Measurements from ENCODE around the gene ARHGEF25.
"Not testable (repeated sequence)": the region's sequence is repeated elsewhere in the genome, so short reads cannot be mapped to it uniquely, and the experiment has no call there.

ARHGEF25 gene

DNA sequence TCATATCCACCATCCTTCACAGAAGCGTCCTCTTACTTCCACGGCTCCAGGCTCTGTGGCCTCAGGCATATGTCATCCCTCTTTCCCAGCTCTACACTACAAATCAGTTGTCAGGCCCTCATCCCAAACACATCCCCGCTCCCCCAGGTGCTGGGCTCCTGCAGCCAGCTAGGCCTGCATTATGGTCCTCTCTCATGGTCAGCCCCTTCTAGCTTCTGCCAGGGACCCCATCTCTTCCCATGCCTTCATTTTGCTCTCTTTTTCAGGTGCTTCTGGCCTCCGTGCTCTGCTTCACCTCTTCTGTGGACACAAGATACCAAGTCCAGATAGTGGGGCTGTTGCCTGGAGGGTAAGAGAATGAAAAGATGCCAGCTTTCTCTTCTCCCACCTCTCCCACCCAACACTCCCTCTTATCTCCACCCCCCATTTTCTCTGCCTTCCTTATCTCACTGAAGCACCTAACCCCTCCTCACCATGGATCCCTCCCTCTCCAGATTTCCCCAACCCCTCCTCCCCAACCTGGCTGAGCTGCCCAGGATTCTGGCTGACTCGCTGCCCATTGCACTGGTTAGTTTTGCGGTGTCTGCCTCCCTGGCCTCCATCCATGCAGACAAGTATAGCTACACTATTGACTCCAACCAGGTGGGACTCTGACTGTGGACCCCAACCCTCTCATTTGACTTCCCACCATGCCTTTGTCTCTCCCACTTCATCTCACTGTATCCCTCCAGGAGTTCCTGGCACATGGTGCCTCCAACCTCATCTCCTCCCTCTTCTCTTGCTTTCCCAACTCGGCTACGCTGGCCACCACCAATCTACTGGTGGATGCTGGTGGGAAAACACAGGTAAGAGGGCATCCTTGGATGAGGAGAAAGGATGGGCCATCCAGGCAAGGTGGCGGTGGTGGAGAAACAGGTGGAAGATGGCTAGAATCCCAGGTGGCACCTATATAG lies 11.3 kb downstream of the ARHGEF25 start:
- DNase-seq: peak; percentile 13

GRCh38 chr12:57623385-57623784 lies 12.2 kb downstream of the ARHGEF25 start:
- no peak for DNase-seq

DNA sequence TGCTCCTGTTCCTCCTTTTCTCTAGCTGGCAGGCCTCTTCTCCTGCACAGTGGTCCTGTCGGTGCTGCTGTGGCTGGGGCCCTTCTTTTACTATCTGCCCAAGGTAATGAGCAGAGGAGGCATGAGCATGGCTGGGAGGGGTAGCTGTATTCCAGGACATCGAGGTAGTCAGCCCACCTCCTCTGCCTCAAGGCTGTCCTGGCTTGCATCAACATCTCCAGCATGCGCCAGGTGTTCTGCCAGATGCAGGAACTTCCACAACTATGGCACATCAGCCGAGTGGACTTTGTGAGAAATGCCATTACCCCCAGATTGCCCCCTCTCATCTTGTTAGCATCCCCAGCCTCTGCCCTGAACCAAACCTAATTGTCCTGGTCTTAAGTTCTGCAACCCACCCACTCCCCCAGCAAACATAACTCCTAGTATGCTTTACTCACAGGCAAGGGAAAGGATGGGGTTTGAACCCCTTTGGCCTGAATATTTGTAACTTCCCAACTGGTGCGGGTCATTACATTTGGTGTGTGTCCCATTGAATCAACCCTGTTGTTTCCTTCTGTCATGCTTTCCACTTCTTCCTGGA lies 12.7 kb downstream of the ARHGEF25 start:
- no peak for DNase-seq

DNA sequence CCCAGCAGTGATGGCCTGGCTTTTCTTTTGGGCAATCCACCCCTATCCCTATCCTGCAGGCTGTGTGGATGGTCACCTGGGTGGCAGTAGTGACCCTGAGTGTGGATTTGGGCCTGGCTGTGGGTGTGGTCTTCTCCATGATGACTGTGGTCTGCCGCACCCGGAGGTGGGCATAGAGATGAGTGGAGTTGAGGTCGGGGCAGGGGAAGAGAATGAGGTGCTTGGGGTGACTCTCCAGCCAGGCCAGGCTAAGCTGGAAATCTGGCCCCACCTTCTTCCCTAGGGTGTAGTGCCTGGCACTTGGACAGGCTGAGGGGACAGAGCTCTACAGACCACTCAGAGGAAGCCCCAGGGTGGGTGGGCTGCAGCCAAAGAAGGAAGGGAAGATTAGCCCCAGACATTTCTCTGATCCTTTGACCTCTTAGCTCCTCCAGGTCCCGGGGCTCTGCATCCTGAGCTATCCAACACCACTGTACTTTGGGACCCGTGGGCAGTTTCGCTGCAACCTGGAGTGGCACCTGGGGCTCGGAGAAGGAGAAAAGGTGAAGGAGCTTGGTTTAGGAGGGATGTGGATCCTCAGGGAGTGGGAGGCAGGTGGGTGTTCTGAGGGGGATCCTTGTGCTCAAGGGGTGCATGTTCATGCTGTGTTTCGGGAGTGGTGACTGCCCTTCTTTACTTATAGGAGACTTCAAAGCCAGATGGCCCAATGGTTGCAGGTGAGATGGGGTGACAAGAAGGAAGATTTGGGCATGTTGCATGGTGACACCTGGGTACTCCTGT lies 13.4 kb downstream of the ARHGEF25 start:
- DNase-seq: no peak

GRCh38 chr12:57625261-57626032 lies 14.2 kb downstream of the ARHGEF25 start:
- DNase-seq: no peak

GRCh38 chr12:57626111-57626920 lies 15.1 kb downstream of the ARHGEF25 start:
- DNase-seq: no peak

- DNase-seq: no peak
These were observed 15.7 kb downstream of the ARHGEF25 start for GRCh38 chr12:57626921-57627445.

DNA sequence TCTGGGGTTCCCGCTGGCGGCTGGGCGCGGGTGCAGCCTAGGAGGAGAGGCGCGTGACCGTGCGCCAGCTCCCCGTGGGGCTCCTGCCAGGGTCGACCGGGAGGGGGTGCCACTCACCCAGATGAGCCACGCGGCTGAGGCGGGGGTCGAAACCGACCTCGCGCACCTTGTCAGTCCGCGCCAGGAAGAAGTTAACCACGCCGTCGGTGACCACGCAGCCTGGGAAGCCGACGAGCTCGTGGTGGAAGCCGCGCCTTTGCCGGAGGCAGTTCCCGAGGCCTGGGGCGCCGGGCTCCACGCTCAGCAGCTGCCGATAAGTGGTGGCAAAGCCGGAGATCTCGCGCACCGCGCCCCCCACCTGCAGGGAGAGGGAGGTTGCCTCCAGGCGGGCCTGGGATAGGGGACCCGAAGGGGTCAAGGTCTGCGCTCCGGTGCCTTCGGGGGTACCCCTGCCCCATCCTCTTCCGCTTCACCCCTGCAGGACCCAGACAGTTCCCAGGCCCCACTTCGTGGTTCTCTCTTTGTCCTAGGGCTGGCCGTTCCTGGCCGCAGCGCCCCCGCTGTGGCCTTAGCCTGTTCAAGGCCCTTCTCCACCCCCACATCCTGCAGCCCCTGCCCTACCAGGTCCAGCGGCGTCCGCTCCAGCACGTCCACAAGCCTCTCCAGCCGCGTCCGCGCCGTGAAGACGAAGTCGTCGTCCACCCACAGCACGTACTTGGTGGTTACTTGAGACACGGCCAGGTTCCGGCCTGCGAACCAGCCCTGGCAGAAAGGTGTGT lies 16.5 kb downstream of the ARHGEF25 start:
- DNase-seq: no peak

- DNase-seq: no peak
These were observed 17.3 kb downstream of the ARHGEF25 start for GRCh38 chr12:57628280-57629191.

DNA sequence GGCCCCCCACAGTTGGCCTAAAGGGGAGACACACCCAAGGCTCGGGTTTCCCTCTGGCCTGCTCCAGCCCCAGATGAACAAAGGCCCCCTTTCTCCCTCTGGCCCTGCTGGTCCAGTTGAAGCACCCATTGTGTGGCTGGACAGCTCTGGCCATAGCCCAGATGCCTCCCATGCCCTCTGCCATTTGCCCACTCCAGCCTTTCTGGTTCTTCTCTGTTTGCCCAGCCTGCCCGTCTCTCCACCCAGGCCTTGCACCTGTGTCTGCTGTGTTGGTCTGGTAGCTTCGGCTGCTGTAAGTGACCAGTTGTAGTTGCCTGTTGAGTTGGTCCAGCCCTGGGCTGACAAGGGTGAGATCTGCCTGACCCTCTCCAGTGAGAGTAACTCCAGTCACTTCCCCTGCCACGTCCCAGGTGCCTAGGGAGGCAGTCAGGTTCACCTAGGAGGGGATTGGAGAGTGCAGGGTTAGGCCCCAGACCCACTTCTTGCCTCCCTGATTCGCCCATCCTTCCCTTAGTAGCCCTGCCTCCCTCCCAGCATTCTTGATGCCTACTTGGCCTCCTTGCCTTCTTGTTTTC lies 18.7 kb downstream of the ARHGEF25 start:
- no peak for DNase-seq

- DNase-seq: no peak
These were observed 19.7 kb downstream of the ARHGEF25 start for GRCh38 chr12:57630891-57631433.

DNA sequence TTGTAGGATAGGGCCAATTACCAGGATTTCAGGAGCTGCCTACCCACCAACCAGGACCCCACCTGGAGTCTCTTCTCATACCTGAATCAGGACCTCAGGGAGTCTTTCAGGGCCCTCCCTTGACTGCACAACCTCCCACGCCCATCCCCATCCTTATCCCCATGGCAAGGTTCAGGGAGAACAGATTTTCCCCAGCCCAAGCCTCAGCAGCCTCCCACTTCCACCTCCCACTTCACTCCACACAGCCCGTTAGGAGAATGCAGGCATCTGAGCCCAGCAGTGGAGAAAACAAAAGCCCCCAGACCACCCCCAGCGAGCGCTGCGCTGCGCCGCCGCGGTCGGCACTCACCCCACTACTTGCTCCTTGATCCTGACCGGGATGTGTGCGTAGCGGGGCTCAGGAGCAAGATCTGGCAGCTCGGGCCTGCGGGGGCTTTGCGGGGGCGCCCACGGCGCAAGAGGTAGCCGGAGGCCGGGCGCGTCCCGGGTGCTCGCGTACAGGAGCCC lies 20.4 kb downstream of the ARHGEF25 start:
- no peak for DNase-seq

DNA sequence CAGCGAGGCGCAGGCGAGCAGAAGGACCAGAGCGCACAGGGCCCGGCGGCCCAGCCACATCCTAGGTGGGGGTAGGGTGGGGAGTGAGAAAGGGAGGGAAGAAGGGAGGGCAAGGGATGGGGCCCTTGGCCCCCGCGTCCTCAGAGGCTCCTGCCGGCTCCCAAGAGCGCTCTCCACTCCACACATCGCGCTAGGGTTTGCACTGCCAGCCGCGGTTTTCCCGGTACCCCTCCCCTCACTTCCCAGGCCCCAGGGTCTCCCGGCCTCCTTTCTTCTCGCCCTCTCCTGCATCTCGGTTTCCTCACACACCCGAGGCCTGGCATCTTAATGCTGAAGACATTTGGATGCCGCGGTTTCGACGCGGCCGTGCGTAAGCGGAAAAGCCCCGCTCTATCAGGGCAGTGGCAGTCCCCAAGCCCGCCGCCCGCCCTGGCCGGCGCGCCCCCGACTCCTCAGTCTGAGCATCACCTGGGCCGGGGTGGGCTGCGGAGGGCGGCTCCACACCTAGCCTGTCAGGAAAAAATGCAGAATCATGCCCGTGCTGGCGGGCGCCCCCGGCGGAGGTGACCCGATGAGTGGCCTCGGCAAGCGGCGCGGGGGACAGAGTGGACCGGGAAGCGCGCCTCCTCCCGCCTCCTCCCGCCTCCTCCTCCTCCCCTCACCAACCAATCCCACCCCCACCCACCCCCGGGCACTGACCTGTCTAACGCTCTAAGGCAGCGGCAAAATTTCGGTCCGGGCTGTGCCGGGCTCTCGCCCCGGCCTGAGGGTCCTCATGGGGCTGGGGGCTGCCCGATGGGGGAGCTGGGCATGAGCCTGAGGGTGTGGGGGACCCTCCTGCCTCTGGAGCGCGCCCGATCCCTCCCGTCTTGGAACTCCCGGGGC lies 21.1 kb downstream of the ARHGEF25 start:
- DNase-seq: peak; percentile 39

GRCh38 chr12:57632958-57633840 lies 22.0 kb downstream of the ARHGEF25 start, which contains the start of gene B4GALNT1:
Gene B4GALNT1, minus strand, starts transcription at chr12:57633201. Its CDS starts 1,069 bp downstream, at chr12:57632132.
- DNase-seq: peak; percentile 85

DNA sequence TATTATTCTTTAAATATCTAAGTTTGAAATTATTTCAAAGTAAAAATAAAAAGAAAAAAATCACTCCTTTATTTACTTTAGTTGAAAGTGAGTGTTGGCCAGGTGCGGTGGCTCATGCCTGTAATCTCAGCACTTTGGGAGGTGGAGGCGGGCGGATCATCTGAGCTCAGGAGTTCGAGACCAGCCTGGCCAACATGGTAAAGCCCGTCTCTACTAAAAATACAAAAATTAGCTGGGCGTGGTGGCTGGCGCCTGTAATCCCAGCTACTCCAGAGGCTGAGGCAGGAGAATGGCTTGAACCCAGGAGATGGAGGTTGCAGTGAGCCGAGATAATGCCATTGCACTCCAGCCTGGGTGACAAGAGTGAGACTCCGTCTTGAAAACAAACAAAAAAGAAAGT lies 25.5 kb downstream of the ARHGEF25 start:
- not testable (repeated sequence) for DNase-seq

DNA sequence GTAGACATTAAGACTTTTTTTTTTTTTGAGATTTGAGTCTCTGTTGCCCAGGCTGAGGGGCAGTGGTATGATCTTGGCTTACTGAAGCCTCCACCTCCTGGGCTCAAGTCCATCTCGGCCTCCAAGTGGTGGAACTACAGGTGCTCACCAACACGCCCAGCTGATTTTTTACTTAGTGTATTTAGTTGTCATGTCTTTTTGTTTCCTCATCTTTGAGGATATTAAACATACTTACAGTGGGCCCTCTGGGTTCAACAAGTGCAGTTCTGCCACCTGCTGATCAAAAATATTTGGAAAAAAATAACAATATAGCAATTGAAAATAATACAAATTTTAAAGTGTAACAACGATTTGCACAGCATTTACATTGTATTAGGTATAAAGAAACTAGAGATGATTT lies 26.1 kb downstream of the ARHGEF25 start:
- peak; percentile 49 for DNase-seq

Data from OCI-M1 (cell line).